Keratinocyte (primary cell): ENCODE data around the gene SPRN. TPM values are rescaled to one million over a fixed set of nuclear protein-coding genes. Genes with fewer than 3 reads are reported as not detected.

ENCODE experiments used
- DNase-seq: peaks from one replicate; pipeline ENCODE4 v3.0.0-alpha.2; 2011; ENCODE audit warnings: low read depth, missing footprints, low spot score
- FAIRE-seq: peaks from 2 replicates; lab custom pipeline; 2011; peaks lifted over from hg19 to GRCh38; lab: Jason Lieb, UNC
- H2AFZ ChIP-seq: 2 replicates; pipeline ENCODE4 v1.6.0; 2012; ENCODE audit warnings: low read length, control low read depth, inconsistent platforms; ENCODE audit not compliant: control insufficient read depth
- H3K27ac ChIP-seq: 2 replicates; pipeline ENCODE4 v1.5.1; 2011; ENCODE audit warnings: low read length; ENCODE audit not compliant: control insufficient read depth, insufficient read depth
- H3K27me3 ChIP-seq: 3 replicates; pipeline ENCODE4 v1.6.0; 2011; ENCODE audit warnings: low read length; ENCODE audit not compliant: control insufficient read depth, insufficient read depth; ENCODE audit errors: extremely low read depth
- H3K36me3 ChIP-seq, 2 experiments: 2 replicates in 1 of 2; 3 replicates in 1 of 2; pipeline ENCODE4 v1.5.1; 2011; ENCODE audit warnings: low read length in 2 of 2, mild to moderate bottlenecking in 1 of 2; ENCODE audit not compliant: control insufficient read depth in 2 of 2, insufficient read depth in 2 of 2; ENCODE audit errors: extremely low read depth in 1 of 2
- H3K4me1 ChIP-seq: 3 replicates; pipeline ENCODE4 v1.5.1; 2011; ENCODE audit warnings: low read length; ENCODE audit not compliant: control insufficient read depth, insufficient read depth; ENCODE audit errors: extremely low read depth
- H3K4me2 ChIP-seq: 3 replicates; pipeline ENCODE4 v1.6.0; 2011; ENCODE audit warnings: low read depth, low read length; ENCODE audit not compliant: control insufficient read depth, insufficient read depth; ENCODE audit errors: extremely low read depth
- H3K4me3 ChIP-seq, 3 experiments: fragments of 200-600 bp in 1 of 3; sonication (generic) in 1 of 3; 2 replicates in 2 of 3; 3 replicates in 1 of 3; pipeline ENCODE4 v1.5.1; 2011 to 2016; ENCODE audit warnings: low read length in 3 of 3, mild to moderate bottlenecking in 3 of 3, control low read depth in 2 of 3, inconsistent platforms in 1 of 3, low read depth in 1 of 3, mixed read lengths in 1 of 3, mixed run types in 1 of 3, moderate library complexity in 1 of 3; ENCODE audit not compliant: control insufficient read depth in 2 of 3, insufficient read depth in 2 of 3; ENCODE audit errors: extremely low read depth in 1 of 3
- H3K79me2 ChIP-seq: 2 replicates; pipeline ENCODE4 v1.6.0; 2012; ENCODE audit warnings: low read length; ENCODE audit not compliant: control insufficient read depth, insufficient read depth
- H3K9ac ChIP-seq: 3 replicates; pipeline ENCODE4 v1.6.0; 2011; ENCODE audit warnings: low read length; ENCODE audit not compliant: control insufficient read depth, insufficient read depth; ENCODE audit errors: extremely low read depth
- H3K9me1 ChIP-seq: 3 replicates; pipeline ENCODE4 v1.6.0; 2011; ENCODE audit warnings: low read length; ENCODE audit not compliant: control insufficient read depth, insufficient read depth; ENCODE audit errors: extremely low read depth
- H3K9me3 ChIP-seq: 2 replicates; pipeline ENCODE4 v1.5.1; 2012; ENCODE audit warnings: low read depth, low read length; ENCODE audit not compliant: control insufficient read depth
- H4K20me1 ChIP-seq: 3 replicates; pipeline ENCODE4 v1.6.0; 2011; ENCODE audit warnings: low read length; ENCODE audit not compliant: control insufficient read depth, insufficient read depth; ENCODE audit errors: extremely low read depth
- CTCF ChIP-seq, 3 experiments: IDR thresholded peaks in 1 of 3; conservative IDR thresholded peaks in 1 of 3; optimal IDR thresholded peaks in 1 of 3; 2 replicates in 2 of 3; 3 replicates in 1 of 3; pipeline versions ENCODE3 to v1.5.1; 2011; ENCODE audit warnings: low read length in 3 of 3, mild to moderate bottlenecking in 3 of 3, moderate library complexity in 2 of 3, control low read depth in 1 of 3, inconsistent platforms in 1 of 3; ENCODE audit not compliant: insufficient read depth in 2 of 3; ENCODE audit errors: extremely low read depth in 1 of 3
- EZH2 ChIP-seq: IDR thresholded peaks from one replicate; pipeline ENCODE4 v1.6.1; 2012; ENCODE audit warnings: inconsistent platforms, mild to moderate bottlenecking, low read length, moderate library complexity
- dilution Hi-C: fragments of 300-500 bp; cut with MboI; formaldehyde crosslinking; loops from one replicate; pipeline ENCODE4 v1.7.0; 2020; ENCODE audit warnings: low sequenced_read_pairs; ENCODE audit not compliant: extremely low pct_ligation_motif_present
- polyA plus RNA-seq, 5 experiments: library from polyadenylated mRNA; depleted of rRNA in 3 of 5; stranded (reverse) in 3 of 5; stranded (forward) in 1 of 5; unstranded in 1 of 5; fragments of >200 nt; gene quantifications; 1 replicate in 1 of 5; 2 replicates in 3 of 5; 3 replicates in 1 of 5; pipeline versions ENCODE4 v1.2.1 to v1.2.3, GENCODE V29; 2011 to 2012; ENCODE audit warnings: missing spikeins in 2 of 5, low read depth in 1 of 5, low replicate concordance in 1 of 5

SPRN gene
- polyA plus RNA-seq, 1 donor (not counting 4 experiments of a cell fraction or from before 2014, with no cell fraction given) = 0.01 TPM

GRCh38 chr10:133440633-133441285 is 16.3 kb upstream of the SPRN start:
- no peak overlapping the region for H3K4me3 ChIP-seq
- no peaks in the 10 kb centered on the region for H3K36me3 ChIP-seq
- no peaks in the 10 kb centered on the region for H3K79me2 ChIP-seq
- no peak overlapping the region for H3K27ac ChIP-seq
- H4K20me1 ChIP-seq = no peaks in the 10 kb centered on the region
- H3K9me3 ChIP-seq = peaks cover 6% of the 10 kb centered on the region
- FAIRE-seq (no peak), DNase-seq (no peak)
- TF ChIP-seq EZH2 = no peak
- no peak for TF ChIP-seq CTCF (optimal IDR thresholded peaks at IDR 0.05 in 1 of 3, IDR thresholded peaks at IDR 0.05 in 1 of 3, conservative IDR thresholded peaks at IDR 0.05 in 1 of 3; ENCODE audit: extremely low read depth in 1 of 3, insufficient read depth in 2 of 3, low read length in 3 of 3)
- no peaks in the 10 kb centered on the region for H3K9me1 ChIP-seq
- no peak overlapping the region for H3K9ac ChIP-seq
- no peak overlapping the region for H3K4me2 ChIP-seq
- no peaks in the 10 kb centered on the region for H3K4me1 ChIP-seq
- no peaks in the 10 kb centered on the region for H3K27me3 ChIP-seq
- dilution Hi-C loops = no loop called here
- H2AFZ ChIP-seq = no peak overlapping the region

GRCh38 chr10:133439517-133440461 is 15.4 kb upstream of the SPRN start:
- Histone ChIP-seq H3K79me2 (no peaks in the 10 kb centered on the region), H3K4me3 (no peak overlapping the region), H3K9ac (no peak overlapping the region), H3K27ac (no peak overlapping the region), H2AFZ (no peak overlapping the region), H3K4me2 (no peak overlapping the region), H3K9me3 (no peaks in the 10 kb centered on the region), H3K36me3 (no peaks in the 10 kb centered on the region), H4K20me1 (no peaks in the 10 kb centered on the region), H3K27me3 (no peaks in the 10 kb centered on the region), H3K4me1 (no peaks in the 10 kb centered on the region), H3K9me1 (no peaks in the 10 kb centered on the region)
- dilution Hi-C loops = no loop called here
- FAIRE-seq = no peak
- no peak for DNase-seq
- TF ChIP-seq EZH2 (no peak), CTCF (optimal IDR thresholded peaks at IDR 0.05 in 1 of 3, IDR thresholded peaks at IDR 0.05 in 1 of 3, conservative IDR thresholded peaks at IDR 0.05 in 1 of 3; ENCODE audit: extremely low read depth in 1 of 3, insufficient read depth in 2 of 3, low read length in 3 of 3) (no peak)
